Ishikawa (cell line): Measurements from ENCODE around the gene ZNF488.

Experiments used
- CEBPB ChIP-seq: IDR thresholded peaks from 2 replicates; pipeline ENCODE4 v1.6.1; 2012
- ZBTB7A ChIP-seq: IDR thresholded peaks from 2 replicates; pipeline ENCODE4 v1.6.1; 2012; ENCODE audit warnings: low read depth
- TF ChIP-seq, protein P1 (sequence below): IDR thresholded peaks from 2 replicates; pipeline ENCODE4 v1.6.1; 2012

DNA sequence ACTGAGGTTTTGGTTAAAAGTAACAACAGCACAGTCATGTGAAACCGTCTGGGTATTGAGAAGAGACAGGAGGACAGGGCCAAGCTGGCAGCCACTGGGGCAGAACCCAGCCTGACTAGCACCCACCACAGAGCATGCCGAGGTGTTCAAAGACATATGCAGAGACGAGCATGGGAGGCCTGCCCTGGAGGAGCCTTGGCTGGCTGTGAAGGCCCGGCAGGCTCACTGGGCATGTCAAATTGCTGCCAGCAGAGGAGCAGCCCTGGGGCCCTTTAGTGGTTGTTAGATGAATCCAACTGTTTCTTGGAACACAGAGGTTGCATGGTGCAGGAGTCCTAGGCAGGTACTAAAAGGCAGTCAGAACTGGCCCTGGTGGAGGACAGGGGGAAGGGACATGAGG, 66.8 kb downstream of the ZNF488 start:
- TF ChIP-seq ZBTB7A (no peak), CEBPB (no peak)
- TF ChIP-seq, protein P1, sequence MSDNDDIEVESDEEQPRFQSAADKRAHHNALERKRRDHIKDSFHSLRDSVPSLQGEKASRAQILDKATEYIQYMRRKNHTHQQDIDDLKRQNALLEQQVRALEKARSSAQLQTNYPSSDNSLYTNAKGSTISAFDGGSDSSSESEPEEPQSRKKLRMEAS: no peak
